WTC11 (cell line): ENCODE data around the gene PRRG2. TPM values are rescaled to one million over a fixed set of nuclear protein-coding genes. Genes with fewer than 3 reads are reported as not detected.

Experiments
- ATAC-seq: fragments of 200-7000 bp; cut with Tn5 transposase; 2 replicates; pipeline ENCODE4 v1.10.0; 2021; ENCODE audit warnings: mild to moderate bottlenecking, moderate library complexity
- CTCF ChIA-PET: fragments of 300-600 bp; sonication (Branson Sonifier 250); formaldehyde crosslinking; loops from one replicate; lab custom pipeline; 2021; ENCODE audit warnings: antibody characterized with exemption; lab: Charles Lee
- POLR2A ChIA-PET: fragments of 350-600 bp; sonication (Branson Sonifier 250); formaldehyde crosslinking; loops from one replicate; lab custom pipeline; 2021; ENCODE audit warnings: antibody characterized with exemption; lab: Charles Lee
- DNase-seq: peaks from one replicate; pipeline ENCODE4 v3.0.0; 2021; ENCODE audit warnings: low spot score
- H3K27ac Mint-ChIP-seq: 2 replicates; pipeline ENCODE4 v1.8.0; 2021; ENCODE audit warnings: mixed read lengths
- H3K27me3 Mint-ChIP-seq: 2 replicates; pipeline ENCODE4 v1.8.0; 2021; ENCODE audit warnings: low read depth, mild to moderate bottlenecking, moderate library complexity, mixed read lengths
- H3K36me3 Mint-ChIP-seq: 2 replicates; pipeline ENCODE4 v1.8.0; 2021; ENCODE audit warnings: mixed read lengths
- H3K4me1 Mint-ChIP-seq: 2 replicates; pipeline ENCODE4 v1.8.0; 2022; ENCODE audit warnings: mixed read lengths
- H3K4me3 Mint-ChIP-seq: 2 replicates; pipeline ENCODE4 v1.8.0; 2021; ENCODE audit warnings: mild to moderate bottlenecking, moderate library complexity, mixed read lengths
- H3K9me3 Mint-ChIP-seq: 2 replicates; pipeline ENCODE4 v1.8.0; 2021; ENCODE audit warnings: mixed read lengths
- CREB1 ChIP-seq: sonication (generic); formaldehyde crosslinking; IDR thresholded peaks from 2 replicates; pipeline ENCODE4 v1.8.0; 2023; ENCODE audit warnings: mild to moderate bottlenecking, missing genetic modification reagents
- CREM ChIP-seq: sonication (generic); formaldehyde crosslinking; IDR thresholded peaks from 2 replicates; pipeline ENCODE4 v1.8.1; 2022; ENCODE audit warnings: mild to moderate bottlenecking, missing genetic modification reagents, moderate library complexity
- EMX1 ChIP-seq: fragments of 250-450 bp; sonication (Bioruptor Pico); IDR thresholded peaks from 2 replicates; pipeline ENCODE4 v1.8.0; 2021; ENCODE audit warnings: mild to moderate bottlenecking
- FOXJ3 ChIP-seq: sonication (generic); formaldehyde crosslinking; IDR thresholded peaks from 2 replicates; pipeline ENCODE4 v1.9.0; 2021; ENCODE audit warnings: missing genetic modification reagents, mild to moderate bottlenecking, borderline replicate concordance
- FOXP1 ChIP-seq: sonication (generic); formaldehyde crosslinking; IDR thresholded peaks from 2 replicates; pipeline ENCODE4 v1.8.0; 2022; ENCODE audit warnings: missing genetic modification reagents, mild to moderate bottlenecking, moderate library complexity, borderline replicate concordance
- FOXP4 ChIP-seq: sonication (generic); formaldehyde crosslinking; IDR thresholded peaks from 2 replicates; pipeline ENCODE4 v1.8.0; 2022; ENCODE audit warnings: mild to moderate bottlenecking, missing genetic modification reagents
- GABPB1 ChIP-seq: sonication (generic); formaldehyde crosslinking; IDR thresholded peaks from 2 replicates; pipeline ENCODE4 v1.8.1; 2023; ENCODE audit warnings: mild to moderate bottlenecking, missing genetic modification reagents
- GTF2I ChIP-seq: fragments of 250-450 bp; sonication (Bioruptor Pico); conservative IDR thresholded peaks from 2 replicates; pipeline ENCODE4 v1.4.0; 2021; ENCODE audit warnings: mild to moderate bottlenecking
- HMGA2 ChIP-seq: fragments of 250-450 bp; sonication (Bioruptor Pico); IDR thresholded peaks from 2 replicates; pipeline ENCODE4 v1.4.0; 2021; ENCODE audit warnings: mild to moderate bottlenecking, moderate library complexity
- JAZF1 ChIP-seq: fragments of 250-450 bp; sonication (Bioruptor Pico); IDR thresholded peaks from 2 replicates; pipeline ENCODE4 v1.9.0; 2021; ENCODE audit warnings: moderate library complexity, mild to moderate bottlenecking, inconsistent platforms
- NR3C1 ChIP-seq: sonication (generic); formaldehyde crosslinking; conservative IDR thresholded peaks from 2 replicates; pipeline ENCODE4 v1.8.1; 2023; ENCODE audit warnings: low read depth, mild to moderate bottlenecking, missing genetic modification reagents
- TCF7 ChIP-seq: sonication (generic); formaldehyde crosslinking; IDR thresholded peaks from 2 replicates; pipeline ENCODE4 v1.8.0; 2022; ENCODE audit warnings: mild to moderate bottlenecking, low read depth, missing genetic modification reagents, moderate library complexity
- USF1 ChIP-seq: sonication (generic); formaldehyde crosslinking; IDR thresholded peaks from 2 replicates; pipeline ENCODE4 v1.8.0; 2022; ENCODE audit warnings: mild to moderate bottlenecking, missing genetic modification reagents
- ZNF396 ChIP-seq: fragments of 250-450 bp; sonication (Bioruptor Pico); IDR thresholded peaks from 2 replicates; pipeline ENCODE4 v1.8.0; 2021; ENCODE audit warnings: mild to moderate bottlenecking, moderate library complexity, borderline replicate concordance
- ZNF532 ChIP-seq: fragments of 250-450 bp; sonication (Bioruptor Pico); IDR thresholded peaks from 2 replicates; pipeline ENCODE4 v1.9.0; 2021; ENCODE audit warnings: mild to moderate bottlenecking, borderline replicate concordance
- ZNF671 ChIP-seq: fragments of 250-450 bp; sonication (Bioruptor Pico); IDR thresholded peaks from 2 replicates; pipeline ENCODE4 v1.8.0; 2021; ENCODE audit warnings: mild to moderate bottlenecking
- ZSCAN18 ChIP-seq: fragments of 250-450 bp; sonication (Bioruptor Pico); IDR thresholded peaks from 2 replicates; pipeline ENCODE4 v2.1.2; 2022; ENCODE audit warnings: mild to moderate bottlenecking, moderate library complexity
- total RNA-seq: library from RNA; stranded (reverse); gene quantifications from 3 replicates; pipeline ENCODE4 v1.2.3, GENCODE V29; 2021
- TF ChIP-seq, protein P1 (sequence below): sonication (generic); formaldehyde crosslinking; conservative IDR thresholded peaks from 2 replicates; pipeline ENCODE4 v1.8.1; 2023; ENCODE audit warnings: mild to moderate bottlenecking, low read depth, missing genetic modification reagents, moderate library complexity
- TF ChIP-seq, protein P2 (sequence below): fragments of 250-450 bp; sonication (Bioruptor Pico); IDR thresholded peaks from 2 replicates; pipeline ENCODE4 v1.8.0; 2021; ENCODE audit warnings: mild to moderate bottlenecking
- TF ChIP-seq, protein P3 (sequence below): sonication (generic); formaldehyde crosslinking; IDR thresholded peaks from 2 replicates; pipeline ENCODE4 v1.8.1; 2023; ENCODE audit warnings: mild to moderate bottlenecking, missing genetic modification reagents

PRRG2 gene
- total RNA-seq, 1 experiment from 2014 or later: 5.9 TPM

DNA sequence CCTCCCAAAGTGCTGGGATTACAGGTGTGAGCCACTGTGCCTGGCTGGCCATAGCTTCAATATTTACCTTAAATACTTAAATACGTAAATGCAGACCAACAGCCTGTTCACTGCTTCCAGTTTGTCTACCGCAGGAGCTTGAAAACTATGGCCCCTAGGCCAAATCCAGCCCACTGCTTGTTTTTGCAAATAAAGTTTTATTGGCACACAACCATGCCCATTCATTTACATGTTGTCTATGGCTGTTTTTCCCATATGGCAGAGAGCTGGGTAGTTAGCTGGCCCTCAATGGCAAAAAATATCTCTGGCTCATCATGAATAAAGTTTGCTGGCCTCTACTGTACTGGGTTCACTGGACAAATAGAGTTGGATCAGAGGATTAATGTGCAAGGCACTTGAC lies 21.7 kb downstream of the PRRG2 start:
- peaks cover 60% of the 10 kb centered on the region for H3K36me3 Mint-ChIP-seq
- no peaks in the 10 kb centered on the region for H3K4me1 Mint-ChIP-seq
- H3K27me3 Mint-ChIP-seq: no peaks in the 10 kb centered on the region
- ATAC-seq (no peak), DNase-seq (no peak)
- TF ChIP-seq NR3C1 (CRISPR knock-in tag) (no peak), FOXP4 (CRISPR knock-in tag) (no peak), EMX1 (CRISPR knock-in tag) (no peak), FOXJ3 (CRISPR knock-in tag) (no peak), JAZF1 (CRISPR knock-in tag) (no peak), ZNF532 (CRISPR knock-in tag) (no peak), FOXP1 (CRISPR knock-in tag) (no peak), HMGA2 (CRISPR knock-in tag) (no peak), CREB1 (no peak), USF1 (no peak), ZSCAN18 (no peak), ZNF671 (CRISPR knock-in tag) (no peak), CREM (no peak), GABPB1 (CRISPR knock-in tag) (no peak), TCF7 (CRISPR knock-in tag) (no peak), ZNF396 (CRISPR knock-in tag) (no peak), GTF2I (CRISPR knock-in tag) (no peak)
- TF ChIP-seq, protein P1, sequence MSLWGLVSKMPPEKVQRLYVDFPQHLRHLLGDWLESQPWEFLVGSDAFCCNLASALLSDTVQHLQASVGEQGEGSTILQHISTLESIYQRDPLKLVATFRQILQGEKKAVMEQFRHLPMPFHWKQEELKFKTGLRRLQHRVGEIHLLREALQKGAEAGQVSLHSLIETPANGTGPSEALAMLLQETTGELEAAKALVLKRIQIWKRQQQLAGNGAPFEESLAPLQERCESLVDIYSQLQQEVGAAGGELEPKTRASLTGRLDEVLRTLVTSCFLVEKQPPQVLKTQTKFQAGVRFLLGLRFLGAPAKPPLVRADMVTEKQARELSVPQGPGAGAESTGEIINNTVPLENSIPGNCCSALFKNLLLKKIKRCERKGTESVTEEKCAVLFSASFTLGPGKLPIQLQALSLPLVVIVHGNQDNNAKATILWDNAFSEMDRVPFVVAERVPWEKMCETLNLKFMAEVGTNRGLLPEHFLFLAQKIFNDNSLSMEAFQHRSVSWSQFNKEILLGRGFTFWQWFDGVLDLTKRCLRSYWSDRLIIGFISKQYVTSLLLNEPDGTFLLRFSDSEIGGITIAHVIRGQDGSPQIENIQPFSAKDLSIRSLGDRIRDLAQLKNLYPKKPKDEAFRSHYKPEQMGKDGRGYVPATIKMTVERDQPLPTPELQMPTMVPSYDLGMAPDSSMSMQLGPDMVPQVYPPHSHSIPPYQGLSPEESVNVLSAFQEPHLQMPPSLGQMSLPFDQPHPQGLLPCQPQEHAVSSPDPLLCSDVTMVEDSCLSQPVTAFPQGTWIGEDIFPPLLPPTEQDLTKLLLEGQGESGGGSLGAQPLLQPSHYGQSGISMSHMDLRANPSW (CRISPR knock-in tag): no peak
- TF ChIP-seq, protein P2, sequence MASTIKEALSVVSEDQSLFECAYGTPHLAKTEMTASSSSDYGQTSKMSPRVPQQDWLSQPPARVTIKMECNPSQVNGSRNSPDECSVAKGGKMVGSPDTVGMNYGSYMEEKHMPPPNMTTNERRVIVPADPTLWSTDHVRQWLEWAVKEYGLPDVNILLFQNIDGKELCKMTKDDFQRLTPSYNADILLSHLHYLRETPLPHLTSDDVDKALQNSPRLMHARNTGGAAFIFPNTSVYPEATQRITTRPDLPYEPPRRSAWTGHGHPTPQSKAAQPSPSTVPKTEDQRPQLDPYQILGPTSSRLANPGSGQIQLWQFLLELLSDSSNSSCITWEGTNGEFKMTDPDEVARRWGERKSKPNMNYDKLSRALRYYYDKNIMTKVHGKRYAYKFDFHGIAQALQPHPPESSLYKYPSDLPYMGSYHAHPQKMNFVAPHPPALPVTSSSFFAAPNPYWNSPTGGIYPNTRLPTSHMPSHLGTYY (CRISPR knock-in tag): no peak
- TF ChIP-seq, protein P3, sequence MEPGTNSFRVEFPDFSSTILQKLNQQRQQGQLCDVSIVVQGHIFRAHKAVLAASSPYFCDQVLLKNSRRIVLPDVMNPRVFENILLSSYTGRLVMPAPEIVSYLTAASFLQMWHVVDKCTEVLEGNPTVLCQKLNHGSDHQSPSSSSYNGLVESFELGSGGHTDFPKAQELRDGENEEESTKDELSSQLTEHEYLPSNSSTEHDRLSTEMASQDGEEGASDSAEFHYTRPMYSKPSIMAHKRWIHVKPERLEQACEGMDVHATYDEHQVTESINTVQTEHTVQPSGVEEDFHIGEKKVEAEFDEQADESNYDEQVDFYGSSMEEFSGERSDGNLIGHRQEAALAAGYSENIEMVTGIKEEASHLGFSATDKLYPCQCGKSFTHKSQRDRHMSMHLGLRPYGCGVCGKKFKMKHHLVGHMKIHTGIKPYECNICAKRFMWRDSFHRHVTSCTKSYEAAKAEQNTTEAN (CRISPR knock-in tag): no peak
- no peaks in the 10 kb centered on the region for H3K9me3 Mint-ChIP-seq
- CTCF ChIA-PET: no interaction called here
- POLR2A ChIA-PET: no interaction called here
- no peak overlapping the region for H3K27ac Mint-ChIP-seq
- H3K4me3 Mint-ChIP-seq: no peak overlapping the region
